GM12878 (cell line): ENCODE measurements around the gene LILRB4. TPM values are rescaled to one million over a fixed set of nuclear protein-coding genes. Genes with fewer than 3 reads are reported as not detected.

Source experiments
- ATAC-seq: fragments of 200-7000 bp; cut with Tn5 transposase; 3 replicates; pipeline ENCODE4 v1.9.1; 2020; ENCODE audit warnings: mild to moderate bottlenecking, moderate library complexity
- BruUV-seq: library from RNA; stranded (reverse); fragments of 400-500 nt; replicated peaks from 2 replicates; lab custom pipeline; 2021; lab: Mats Ljungman, UMichigan
- CTCF ChIA-PET: fragments of 300-600 bp; sonication (Branson Sonifier 250); formaldehyde crosslinking; extraction: SDS; loops from one replicate; lab custom pipeline; 2021; ENCODE audit warnings: inconsistent platforms; lab: Yijun Ruan, JAX
- POLR2A ChIA-PET: fragments of 350-600 bp; formaldehyde crosslinking; extraction: SDS; loops from one replicate; lab custom pipeline; 2021; ENCODE audit warnings: inconsistent platforms; lab: Charles Lee
- RAD21 ChIA-PET: fragments of 300-600 bp; sonication (Branson Sonifier 250); formaldehyde crosslinking; loops from one replicate; lab custom pipeline; 2023; ENCODE audit warnings: antibody characterized with exemption; ENCODE audit not compliant: unreplicated experiment; lab: Charles Lee
- SMC1A ChIA-PET: fragments of 300-600 bp; sonication (Branson Sonifier 250); formaldehyde crosslinking; loops from one replicate; lab custom pipeline; 2023; ENCODE audit not compliant: unreplicated experiment, uncharacterized antibody; lab: Charles Lee
- DNase-seq: peaks from one replicate; pipeline ENCODE4 v3.0.0-alpha.2; 2011; ENCODE audit warnings: low read depth, low spot score
- FAIRE-seq: peaks from 3 replicates; lab custom pipeline; 2011; peaks lifted over from hg19 to GRCh38; lab: Jason Lieb, UNC
- H2AFZ ChIP-seq: 2 replicates; pipeline ENCODE4 v1.6.0; 2011; ENCODE audit warnings: low read depth, low read length, control low read depth; ENCODE audit not compliant: control insufficient read depth
- H3K27ac ChIP-seq: 2 replicates; pipeline ENCODE4 v1.5.1; 2011; ENCODE audit warnings: control low read depth; ENCODE audit not compliant: control insufficient read depth, insufficient read depth
- H3K27me3 ChIP-seq, 2 experiments: replicated peaks in 1 of 2; 2 replicates each; pipeline versions ENCODE4 v1.6.0 to v1.6.1; 2011; ENCODE audit warnings: low read length in 1 of 2; ENCODE audit not compliant: control insufficient read depth in 2 of 2, insufficient read depth in 2 of 2
- H3K36me3 ChIP-seq, 2 experiments: 2 replicates each; pipeline ENCODE4 v1.5.1; 2011; ENCODE audit warnings: low read length in 1 of 2; ENCODE audit not compliant: control insufficient read depth in 2 of 2, insufficient read depth in 2 of 2
- H3K4me1 ChIP-seq: 2 replicates; pipeline ENCODE4 v1.6.1; 2011; ENCODE audit warnings: mild to moderate bottlenecking, low read length, moderate library complexity, mixed read lengths; ENCODE audit not compliant: control insufficient read depth, insufficient read depth
- H3K4me2 ChIP-seq: 2 replicates; pipeline ENCODE4 v1.6.0; 2011; ENCODE audit warnings: control low read depth; ENCODE audit not compliant: control insufficient read depth, insufficient read depth
- H3K4me3 ChIP-seq: fragments of 200-600 bp; sonication (generic); 2 replicates; pipeline ENCODE4 v1.5.1; 2016
- H3K79me2 ChIP-seq: 2 replicates; pipeline ENCODE4 v1.6.0; 2011; ENCODE audit warnings: low read length; ENCODE audit not compliant: control insufficient read depth, insufficient read depth
- H3K9ac ChIP-seq: 2 replicates; pipeline ENCODE4 v1.8.0; 2011; ENCODE audit warnings: low read length, control low read depth, mixed read lengths; ENCODE audit not compliant: control insufficient read depth, insufficient read depth
- H3K9me3 ChIP-seq: replicated peaks from 3 replicates; pipeline ENCODE4 v1.5.1; 2011; ENCODE audit warnings: mild to moderate bottlenecking, low read length; ENCODE audit not compliant: control insufficient read depth, insufficient read depth
- H4K20me1 ChIP-seq: 2 replicates; pipeline ENCODE4 v1.6.0; 2011; ENCODE audit not compliant: control insufficient read depth, insufficient read depth
- ATF7 ChIP-seq: fragments of 450-650 bp; IDR thresholded peaks from 2 replicates; pipeline ENCODE4 v1.6.1; 2016; ENCODE audit warnings: low read depth, mild to moderate bottlenecking
- BCLAF1 ChIP-seq: fragments of 450-650 bp; IDR thresholded peaks from 2 replicates; pipeline ENCODE4 v1.6.1; 2017; ENCODE audit warnings: antibody characterized with exemption, mild to moderate bottlenecking, moderate library complexity
- CHD1 ChIP-seq: IDR thresholded peaks from 2 replicates; pipeline ENCODE4 v1.6.1; 2012; ENCODE audit warnings: low read depth, low read length, improper control_type of control experiment
- HDGF ChIP-seq: fragments of 450-650 bp; IDR thresholded peaks from 2 replicates; pipeline ENCODE4 v1.6.1; 2016; ENCODE audit warnings: antibody characterized with exemption
- JUNB ChIP-seq: IDR thresholded peaks from 2 replicates; pipeline ENCODE4 v1.6.1; 2016; ENCODE audit warnings: antibody characterized with exemption, mild to moderate bottlenecking
- MAX ChIP-seq: IDR thresholded peaks from 2 replicates; pipeline ENCODE4 v1.6.1; 2012; ENCODE audit warnings: low read depth, low read length, improper control_type of control experiment
- MEF2B ChIP-seq: fragments of 450-650 bp; IDR thresholded peaks from 2 replicates; pipeline ENCODE4 v1.6.1; 2018; ENCODE audit warnings: mild to moderate bottlenecking, moderate library complexity; ENCODE audit not compliant: partially characterized antibody, poor library complexity, severe bottlenecking
- PAX5 ChIP-seq: IDR thresholded peaks from 2 replicates; pipeline ENCODE4 v1.6.1; 2011; ENCODE audit warnings: low read depth, low read length, borderline replicate concordance
- POU2F2 ChIP-seq: IDR thresholded peaks from 3 replicates; pipeline ENCODE4 v1.6.1; 2011; ENCODE audit warnings: low read depth, mild to moderate bottlenecking, low read length, borderline replicate concordance
- SPI1 ChIP-seq: IDR thresholded peaks from 2 replicates; pipeline ENCODE4 v1.6.1; 2011; ENCODE audit warnings: low read depth, mild to moderate bottlenecking, low read length, moderate library complexity, borderline replicate concordance; ENCODE audit not compliant: insufficient read depth
- ZSCAN29 ChIP-seq: fragments of 450-650 bp; IDR thresholded peaks from 2 replicates; pipeline ENCODE4 v1.6.1; 2017; ENCODE audit warnings: mild to moderate bottlenecking, moderate library complexity
- WGBS: methylation state at CpG from one replicate; pipeline ENCODE4 v1.1.6; 2016; ENCODE audit warnings: low lambda C conversion rate; ENCODE audit not compliant: insufficient replicate concordance, insufficient coverage; ENCODE audit errors: missing lambda C conversion rate; 5-methylcytosine and 5-hydroxymethylcytosine counted together
- in situ Hi-C: fragments of 300-500 bp; cut with MboI; formaldehyde crosslinking; loops from 9 replicates; pipeline ENCODE4 v1.14.3; 2018; ENCODE audit warnings: mixed read lengths
- intact Hi-C: fragments of 100-400 bp; cut with micrococcal nuclease; formaldehyde crosslinking; loops from one replicate; pipeline ENCODE4 v1.14.2; 2022; ENCODE audit not compliant: unreplicated experiment
- polyA plus RNA-seq, 11 experiments: library from polyadenylated mRNA; depleted of rRNA in 4 of 11; unstranded in 6 of 11; stranded (reverse) in 5 of 11; fragments of >200 nt; fragmentation: Nextera tagmentation in 4 of 11; fragmentation: Illumina TruSeq in 1 of 11; extraction: Ambion mirVana in 4 of 11; extraction: Trizol in 1 of 11; gene quantifications; 1 replicate in 1 of 11; 2 replicates in 10 of 11; pipeline versions ENCODE4 v1.2.1 to v1.2.3, GENCODE V29; 2011 to 2016; ENCODE audit warnings: inconsistent platforms in 2 of 11, missing spikeins in 2 of 11, low read depth in 1 of 11
- total RNA-seq, 4 experiments: library from RNA; depleted of rRNA in 3 of 4; stranded (reverse); fragments of >200 nt in 3 of 4; fragmentation: Illumina TruSeq in 1 of 4; extraction: Trizol in 1 of 4; gene quantifications; 2 replicates each; pipeline versions ENCODE4 v1.2.1 to v1.2.3, GENCODE V29; 2013 to 2021

LILRB4 gene
- total and polyA plus RNA-seq, 10 of the 15 experiments (the other 5 are each of a cell fraction or from before 2014, with no cell fraction given) = 2.0 to 39.8 (median 16.0) TPM

- H3K79me2 ChIP-seq = no peaks in the 10 kb centered on the region
- H3K27me3 ChIP-seq = no peaks in the 10 kb centered on the region
- H3K4me2 ChIP-seq = peak overlapping the region; percentile 88; the same call in 1 of the 2 replicates
- no peaks in the 10 kb centered on the region for H4K20me1 ChIP-seq
- H3K4me3 ChIP-seq = peak overlapping the region; percentile 49
- peak; percentile 39; the same call in 1 of the 2 replicates for TF ChIP-seq SPI1
- TF ChIP-seq MAX = no peak
- TF ChIP-seq ZSCAN29 = no peak
- peak; percentile 34; the same call in 1 of the 2 replicates for TF ChIP-seq HDGF
- no peak for TF ChIP-seq POU2F2
- 0 out of 2 replicates have a peak, but pooled peaks have one; percentile 10 for TF ChIP-seq JUNB
- TF ChIP-seq ATF7 = peak; percentile 11; the same call in 1 of the 2 replicates
- TF ChIP-seq CHD1 = no peak
- no peak for TF ChIP-seq BCLAF1
- peak; percentile 78; the same call in 1 of the 2 replicates for TF ChIP-seq PAX5
- TF ChIP-seq MEF2B = peak; percentile 51
- H3K4me1 ChIP-seq = peaks cover 34% of the 10 kb centered on the region
- H3K9me3 ChIP-seq = no peaks in the 10 kb centered on the region; the same call in 1 of the 3 replicates
- BruUV-seq = no TSS peak
- no peaks in the 10 kb centered on the region for H3K36me3 ChIP-seq
- FAIRE-seq (peak; percentile 75), ATAC-seq (peak; percentile 59), DNase-seq (no peak)
- WGBS = 36% methylated on average over 13 of the region's 13 CpGs
- H3K9ac ChIP-seq = peak overlapping the region; percentile 4; the same call in 1 of the 2 replicates
- ChIA-PET POLR2A (interaction anchor here (0.7 to 3.0 kb wide), 3 partner anchors 12 to 198 kb away, joined by 5 to 21 read pairs (median 5); partner anchors contain the start of gene LENG9), RAD21 (interaction anchor here (0.6 to 3.8 kb wide), 8 partner anchors 8 to 1461 kb away, joined by 3 to 24 read pairs (median 8); no protein-coding TSS in a partner anchor), SMC1A (interaction anchor here (0.6 to 4.2 kb wide), 6 partner anchors 9 to 180 kb away, joined by 3 to 31 read pairs (median 12); no protein-coding TSS in a partner anchor), CTCF (interaction anchor here (0.6 to 20.7 kb wide), 10 partner anchors 8 to 325 kb away, joined by 3 to 842 read pairs (median 4); no protein-coding TSS in a partner anchor)
- peak overlapping the region; percentile 28; the same call in 1 of the 2 replicates for H2AFZ ChIP-seq
- peak overlapping the region; percentile 57 for H3K27ac ChIP-seq
- in situ Hi-C loops = no loop called here
- intact Hi-C loops = loop anchor here (5.0 kb wide), 1 partner anchor 255 kb away; no protein-coding TSS in a partner anchor
Observed at GRCh38 chr19:54661846-54662481, 821 bp upstream of the LILRB4 start.
